Gastroesophageal sphincter (tissue), 4 donors: ENCODE data around the gene SLC15A3. TPM values are rescaled to one million over a fixed set of nuclear protein-coding genes. Genes with fewer than 3 reads are reported as not detected.
"Not testable (repeated sequence)": the region's sequence is repeated elsewhere in the genome, so short reads cannot be mapped to it uniquely, and the experiment has no call there.

Experiments used
- ATAC-seq: fragments of 150-250 bp; one replicate; pipeline ENCODE4 v1.9.1; 2016; ENCODE audit warnings: mild to moderate bottlenecking, moderate library complexity
- H3K27ac ChIP-seq, 4 donors: fragments of 200-600 bp; sonication (generic) in 3 of 4; 1 replicate in 3 of 4; 2 replicates in 1 of 4; pipeline ENCODE4 v1.5.1; 2016 to 2019
- H3K27me3 ChIP-seq: fragments of 200-600 bp; sonication (generic); one replicate; pipeline ENCODE4 v1.5.1; 2019
- H3K36me3 ChIP-seq, 2 donors: fragments of 200-600 bp; sonication (generic); one replicate each; pipeline ENCODE4 v1.5.1; 2019; ENCODE audit warnings: control low read depth in 1 of 2
- H3K4me1 ChIP-seq, 3 donors: fragments of 200-600 bp; sonication (generic); 1 replicate in 2 of 3; 2 replicates in 1 of 3; pipeline ENCODE4 v1.5.1; 2016 to 2019; ENCODE audit warnings: control low read depth in 2 of 3
- H3K4me3 ChIP-seq, 2 donors: fragments of 200-600 bp; sonication (generic); one replicate each; pipeline ENCODE4 v1.5.1; 2019; ENCODE audit warnings: mild to moderate bottlenecking in 1 of 2, moderate library complexity in 1 of 2
- H3K9me3 ChIP-seq, 3 donors: fragments of 200-600 bp; sonication (generic); one replicate each; pipeline ENCODE4 v1.5.1; 2017 to 2019; ENCODE audit warnings: control low read depth in 2 of 3
- CTCF ChIP-seq, 4 experiments: fragments of 200-600 bp in 2 of 4; fragments of 450-650 bp in 2 of 4; sonication (generic) in 1 of 4; IDR thresholded peaks; one replicate each; pipeline ENCODE4 v1.5.1; 2017 to 2019; ENCODE audit warnings: antibody characterized with exemption in 4 of 4, mild to moderate bottlenecking in 2 of 4, moderate library complexity in 2 of 4
- EP300 ChIP-seq: sonication (generic); formaldehyde crosslinking; IDR thresholded peaks from one replicate; pipeline ENCODE4 v1.6.1; 2017; ENCODE audit warnings: antibody characterized with exemption, mild to moderate bottlenecking
- POLR2A ChIP-seq, 2 donors: fragments of 450-650 bp; IDR thresholded peaks; one replicate each; pipeline ENCODE4 v1.6.1; 2017; ENCODE audit warnings: antibody characterized with exemption in 2 of 2, mild to moderate bottlenecking in 2 of 2, moderate library complexity in 1 of 2
- POLR2AphosphoS5 ChIP-seq: sonication (generic); formaldehyde crosslinking; IDR thresholded peaks from one replicate; pipeline ENCODE4 v1.6.1; 2017; ENCODE audit warnings: antibody characterized with exemption
- WGBS, 2 donors: methylation state at CpG; one replicate each; pipeline ENCODE4 v1.1.5; 2018; ENCODE audit warnings: low coverage in 1 of 2; 5-methylcytosine and 5-hydroxymethylcytosine counted together
- total RNA-seq, 4 donors: library from RNA; depleted of rRNA; stranded (reverse); fragments of >200 nt; gene quantifications; one replicate each; pipeline ENCODE4 v1.1.0, GENCODE V29; 2016

Gene SLC15A3
- total RNA-seq, 4 donors from 2014 or later: 16.7 to 48.4 (median 19.5) TPM

GRCh38 chr11:60977836-60978235, 25.9 kb upstream of the SLC15A3 start:
- Histone ChIP-seq H3K4me1 (no peaks in the 10 kb centered on the region), H3K4me3 (no peak overlapping the region), H3K27me3 (no peaks in the 10 kb centered on the region), H3K27ac (no peak overlapping the region), H3K9me3 (no peaks in the 10 kb centered on the region), H3K36me3 (no peaks in the 10 kb centered on the region)
- no peak for ATAC-seq
- TF ChIP-seq EP300: no peak
- TF ChIP-seq POLR2A (IDR thresholded peaks at IDR 0.05): no peak
- TF ChIP-seq POLR2AphosphoS5: no peak
- TF ChIP-seq CTCF (IDR thresholded peaks at IDR 0.05): no peak

GRCh38 chr11:60977224-60977623, 25.2 kb upstream of the SLC15A3 start:
- Histone ChIP-seq H3K9me3 (no peaks in the 10 kb centered on the region), H3K4me1 (no peaks in the 10 kb centered on the region), H3K4me3 (no peak overlapping the region), H3K36me3 (no peaks in the 10 kb centered on the region), H3K27me3 (no peaks in the 10 kb centered on the region), H3K27ac (no peak overlapping the region)
- 79 to 92% methylated on average over 2 to 3 of the region's 4 CpGs for WGBS, 2 donors
- TF ChIP-seq POLR2AphosphoS5: no peak
- TF ChIP-seq EP300: no peak
- TF ChIP-seq POLR2A (IDR thresholded peaks at IDR 0.05): no peak
- TF ChIP-seq CTCF (IDR thresholded peaks at IDR 0.05): no peak
- ATAC-seq: no peak

- no peaks in the 10 kb centered on the region for H3K27me3 ChIP-seq
- peaks cover 0 to 5% (median 0%) of the 10 kb centered on the region in 3 donors for H3K4me1 ChIP-seq
- no peak for ATAC-seq
- 82 to 88% methylated on average over 6 of the region's 6 CpGs for WGBS, 2 donors
- no peak overlapping the region for H3K27ac ChIP-seq
- H3K4me3 ChIP-seq: no peak overlapping the region
- H3K9me3 ChIP-seq: no peaks in the 10 kb centered on the region
- H3K36me3 ChIP-seq: no peaks in the 10 kb centered on the region
- TF ChIP-seq POLR2A (IDR thresholded peaks at IDR 0.05): no peak
- no peak for TF ChIP-seq POLR2AphosphoS5
- no peak for TF ChIP-seq EP300
- TF ChIP-seq CTCF (IDR thresholded peaks at IDR 0.05): no peak
Observed at GRCh38 chr11:60974726-60975125, 22.8 kb upstream of the SLC15A3 start.

- H3K9me3 ChIP-seq: not testable (repeated sequence)
- 88 to 90% methylated on average over 2 to 4 of the region's 13 CpGs for WGBS, 2 donors
Observed at GRCh38 chr11:60974316-60974715, 22.3 kb upstream of the SLC15A3 start.

GRCh38 chr11:60973699-60974098, 21.7 kb upstream of the SLC15A3 start:
- no peaks in the 10 kb centered on the region for H3K36me3 ChIP-seq
- no peak overlapping the region for H3K4me3 ChIP-seq
- no peak overlapping the region for H3K27ac ChIP-seq
- WGBS, 2 donors: 77 to 100% methylated on average over 1 to 6 of the region's 6 CpGs
- no peaks in the 10 kb centered on the region for H3K27me3 ChIP-seq
- TF ChIP-seq POLR2A (IDR thresholded peaks at IDR 0.05) (no peak), EP300 (no peak), POLR2AphosphoS5 (no peak), CTCF (IDR thresholded peaks at IDR 0.05) (no peak)
- no peak for ATAC-seq
- no peaks in the 10 kb centered on the region for H3K9me3 ChIP-seq
- peaks cover 0 to 5% (median 0%) of the 10 kb centered on the region in 3 donors for H3K4me1 ChIP-seq

More at GRCh38 chr11:60974316-60974715, 22.3 kb upstream of the SLC15A3 start:
- not testable (repeated sequence) for H3K4me1 ChIP-seq, ATAC-seq, H3K4me3 ChIP-seq, H3K27ac ChIP-seq, H3K27me3 ChIP-seq, H3K36me3 ChIP-seq
